ENCODE measurements around the gene GNA14.
"Not testable (repeated sequence)": the region's sequence is repeated elsewhere in the genome, so short reads cannot be mapped to it uniquely, and the experiment has no call there.

Gene GNA14

DNA sequence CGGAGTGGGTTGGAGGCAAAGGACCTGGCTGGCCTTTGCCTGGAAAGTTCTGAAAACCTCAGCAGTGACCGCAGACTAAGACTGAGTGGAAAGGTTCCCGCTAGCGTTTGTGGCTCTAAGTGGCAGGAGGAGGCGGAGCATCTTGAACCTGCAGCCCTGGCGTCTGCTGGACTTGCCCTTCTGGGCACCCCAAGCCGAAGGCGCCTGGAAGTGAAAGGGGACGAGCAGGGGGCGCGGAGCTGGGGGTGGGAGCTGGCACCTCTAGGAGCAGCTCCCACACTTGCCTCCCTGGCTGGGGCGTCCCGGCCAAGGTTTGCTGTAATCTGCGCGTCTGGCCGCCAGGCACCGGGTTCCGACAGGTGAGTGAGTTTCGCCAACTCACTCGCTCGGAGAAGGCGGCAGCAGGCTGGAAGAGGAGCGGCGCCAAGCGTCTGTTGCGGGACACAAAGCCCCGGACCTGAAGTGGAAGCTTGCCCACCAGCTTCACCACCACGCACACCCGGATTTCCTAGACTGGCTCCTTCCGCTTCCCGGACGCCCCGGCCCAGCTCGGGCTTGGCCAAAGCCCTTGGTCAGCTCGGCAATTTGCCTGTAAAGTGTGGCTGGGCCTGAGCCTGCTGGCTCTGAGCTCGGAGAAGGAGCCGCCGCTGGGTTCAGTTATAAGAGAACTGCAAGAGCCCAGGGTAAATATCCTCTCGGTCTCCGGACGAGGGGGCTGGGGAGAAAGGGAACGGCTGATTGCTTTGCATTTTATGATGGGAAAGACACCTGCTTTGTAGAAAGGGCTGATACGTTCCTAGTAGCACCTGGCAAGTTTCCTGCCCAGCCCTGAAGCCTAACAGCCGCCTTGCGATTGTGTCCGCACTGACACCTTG, at the start of gene GNA14:
TSS of gene GNA14 (minus strand) at position 89 of the 875 bp plus-strand sequence. CDS start 529 bp downstream, outside the sequence.
- no peak for DNase-seq (ENCODE audit: low read depth in 2 of 2)

DNA sequence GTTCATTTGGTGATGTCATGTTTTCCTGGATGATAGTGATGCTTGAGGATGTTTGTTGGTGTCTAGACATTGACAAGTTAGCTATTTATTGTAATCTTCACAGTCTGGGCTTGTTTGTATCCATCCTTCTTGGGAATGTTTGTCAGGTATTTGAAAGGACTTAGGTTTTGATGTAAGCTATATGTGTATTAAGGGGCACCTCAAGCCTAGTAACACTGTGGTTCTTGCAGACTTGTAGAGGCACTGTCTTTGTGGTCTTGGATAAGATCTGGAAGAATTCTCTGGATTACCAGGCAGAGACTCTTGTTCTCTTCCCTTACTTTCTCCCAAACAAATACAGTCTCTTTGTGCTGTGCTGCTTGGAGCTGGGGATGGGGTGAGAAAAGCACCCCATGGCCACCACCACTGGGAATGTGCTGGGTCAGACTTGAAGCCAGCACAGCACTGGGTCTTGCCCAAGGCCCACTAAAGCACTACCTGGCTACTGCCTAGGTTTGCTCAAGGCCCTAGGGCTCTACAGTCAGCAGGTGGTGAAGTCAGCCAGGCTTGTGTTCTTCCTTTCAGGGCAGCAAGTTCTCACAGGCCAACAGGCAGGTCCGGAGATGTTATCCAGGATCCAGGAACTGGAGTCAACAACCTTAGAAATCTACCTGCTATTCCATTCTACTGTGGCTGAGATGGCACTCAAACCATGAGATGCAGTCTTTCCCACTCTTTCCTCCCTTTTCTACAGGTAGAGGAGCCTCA, 49.3 kb upstream of the GNA14 start:
- no peak for DNase-seq (ENCODE audit: low read depth in 2 of 2)

DNA sequence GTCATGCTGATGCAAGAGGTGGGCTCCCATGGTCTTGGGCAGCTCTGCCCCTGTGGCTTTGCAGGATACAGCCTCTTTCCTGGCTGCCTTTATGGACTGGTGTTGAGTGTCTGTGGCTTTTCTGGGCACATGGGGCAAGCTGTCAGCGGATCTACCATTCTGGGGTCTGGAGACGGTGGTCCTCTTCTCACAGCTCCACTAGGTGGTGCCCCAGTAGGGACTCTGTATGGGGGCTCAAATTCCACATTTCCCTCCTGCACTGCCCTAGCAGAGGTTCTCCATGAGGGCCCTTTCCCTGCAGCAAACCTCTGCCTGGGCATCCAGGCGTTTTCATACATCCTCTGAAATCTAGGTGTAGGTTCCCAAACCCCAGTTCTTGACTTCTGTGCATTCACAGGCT, 42.6 kb upstream of the GNA14 start:
- not testable (repeated sequence) for DNase-seq (ENCODE audit: low read depth in 2 of 2)

DNA sequence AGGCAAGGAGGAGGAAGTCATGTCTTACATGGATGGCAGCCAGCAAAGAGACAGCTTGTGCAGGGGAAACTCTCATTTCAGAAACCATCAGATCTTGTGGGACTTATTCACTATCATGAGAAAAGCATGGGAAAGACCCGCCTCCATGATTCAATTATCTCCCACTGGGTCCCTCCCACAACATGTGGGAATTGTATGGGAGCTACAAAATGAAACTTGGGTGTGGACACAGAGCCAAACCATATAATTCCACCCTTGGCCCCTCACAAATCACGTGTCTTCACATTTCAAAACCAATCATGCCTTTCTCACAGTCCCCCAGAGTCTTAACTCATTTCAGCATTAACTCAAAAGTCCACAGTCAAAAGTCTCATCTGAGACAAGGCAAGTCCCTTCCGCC, 42.0 kb upstream of the GNA14 start:
- not testable (repeated sequence) for DNase-seq (ENCODE audit: low read depth in 2 of 2)

DNA sequence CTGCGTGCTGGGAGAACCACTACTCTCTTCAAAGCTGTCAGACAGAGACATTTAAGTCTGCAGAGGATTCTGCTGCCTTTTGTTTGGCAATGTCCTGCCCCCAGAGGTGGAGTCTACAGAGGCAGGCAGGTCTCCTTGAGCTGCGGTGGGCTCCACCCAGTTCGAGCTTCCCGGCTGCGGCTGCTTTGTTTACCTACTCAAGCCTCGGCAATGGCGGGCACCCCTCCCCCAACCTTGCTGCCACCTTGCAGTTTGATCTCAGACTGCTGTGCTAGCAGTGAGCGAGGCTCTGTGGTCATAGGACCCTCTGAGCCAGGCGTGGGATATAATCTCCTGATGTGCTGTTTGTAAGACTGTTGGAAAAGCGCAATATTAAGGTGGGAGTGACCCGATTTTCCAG, 39.6 kb upstream of the GNA14 start:
- DNase-seq (ENCODE audit: low read depth in 2 of 2): not testable (repeated sequence)

DNA sequence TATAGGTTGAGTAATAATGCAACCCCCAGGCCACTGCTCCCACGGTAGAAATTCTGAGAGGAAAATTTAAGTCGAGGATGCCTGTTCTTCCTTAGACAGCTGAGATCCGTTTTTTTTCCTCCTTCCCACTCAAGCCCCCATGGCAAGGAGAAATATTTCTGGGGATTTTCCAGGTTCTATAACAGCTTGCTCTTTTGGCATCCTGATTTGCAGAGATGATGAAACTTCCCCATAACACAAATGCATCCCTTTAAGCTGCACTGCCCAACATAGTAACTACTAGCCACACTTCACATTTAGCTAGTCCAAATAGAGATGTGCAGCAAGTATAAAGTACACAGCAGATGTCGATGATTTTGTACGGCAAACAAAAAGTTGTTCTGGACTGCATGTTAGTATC, 32.5 kb upstream of the GNA14 start:
- DNase-seq (ENCODE audit: low read depth in 2 of 2): no peak

DNA sequence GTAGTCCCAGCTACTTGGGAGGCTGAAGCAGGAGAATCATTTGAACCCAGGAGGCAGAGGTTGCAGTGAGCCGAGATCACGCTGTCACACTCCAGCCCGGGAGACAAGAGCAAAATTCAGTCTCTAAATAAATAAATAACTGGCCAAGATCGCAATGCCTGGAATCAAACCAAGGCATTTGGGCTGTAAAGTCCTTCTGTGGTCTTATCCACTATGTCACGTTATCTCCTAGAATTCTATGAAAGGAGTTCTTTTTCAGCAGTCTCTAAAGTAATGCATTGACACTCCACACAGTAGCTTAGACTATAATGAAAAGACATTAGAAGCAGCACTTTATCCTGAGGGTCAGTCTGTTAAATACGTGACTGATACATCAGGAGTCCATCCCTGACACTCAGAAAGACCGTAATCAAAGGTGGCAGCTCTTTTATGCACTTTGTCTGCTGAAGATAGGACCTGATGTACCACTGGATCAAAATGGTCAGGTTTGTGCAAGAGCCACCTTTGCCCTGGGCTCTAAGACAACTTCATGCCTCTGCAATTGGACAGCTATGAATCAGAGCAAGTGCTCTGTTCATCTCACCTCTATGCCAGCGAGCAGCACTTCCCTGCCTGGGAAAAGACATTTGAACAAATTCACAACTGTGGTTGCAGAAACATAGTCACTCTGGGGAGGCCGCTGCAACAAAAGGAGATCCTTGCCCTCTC, 31.7 kb upstream of the GNA14 start:
- DNase-seq (ENCODE audit: low read depth in 2 of 2): no peak

DNA sequence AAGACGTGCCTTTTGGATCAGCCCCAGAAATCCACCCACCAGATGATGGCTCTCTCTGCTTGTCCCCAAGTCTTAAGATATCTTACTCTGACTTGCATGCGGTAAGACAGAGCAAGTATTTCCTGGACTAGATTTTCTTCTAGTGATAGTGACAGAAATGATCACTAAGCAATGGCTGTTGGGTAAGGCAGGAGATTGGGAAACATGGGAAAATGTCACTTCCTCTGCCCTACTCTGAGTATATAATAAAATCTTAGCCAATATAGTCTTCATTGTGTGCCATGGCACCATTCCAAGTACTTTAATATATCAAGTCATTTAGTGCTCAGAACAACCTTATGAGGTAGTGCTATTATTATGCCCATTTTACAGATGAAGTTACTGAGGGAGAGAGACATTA, 31.0 kb upstream of the GNA14 start:
- no peak for DNase-seq (ENCODE audit: low read depth in 2 of 2)

DNA sequence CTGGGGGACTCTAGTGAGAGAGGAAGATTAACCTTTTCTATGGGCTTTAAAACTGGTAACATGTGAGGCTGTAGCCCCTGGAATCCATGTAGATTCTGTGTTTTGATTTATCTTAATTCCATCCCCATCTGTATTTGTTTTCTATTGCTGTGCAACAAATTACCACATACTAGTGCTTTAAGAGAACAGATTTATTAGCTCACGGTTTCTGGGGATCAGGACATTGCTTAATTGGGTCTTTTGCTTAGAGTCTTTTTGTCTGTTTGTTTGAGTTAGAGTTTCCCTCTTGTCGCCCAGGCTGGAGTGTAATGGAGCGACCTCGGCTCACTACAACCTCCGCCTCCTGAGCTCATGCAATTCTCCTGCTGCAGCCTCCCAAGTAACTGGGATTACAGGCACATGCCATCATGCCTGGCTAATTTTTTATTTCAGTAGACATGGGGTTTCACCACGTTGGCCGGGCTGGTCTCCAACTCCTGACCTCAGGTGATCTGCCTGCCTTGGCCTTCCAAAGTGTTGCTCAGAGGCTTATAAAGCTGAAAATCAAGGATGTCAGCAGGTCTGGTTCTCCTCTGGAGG, 29.9 kb upstream of the GNA14 start:
- DNase-seq (ENCODE audit: low read depth in 2 of 2): no peak

DNA sequence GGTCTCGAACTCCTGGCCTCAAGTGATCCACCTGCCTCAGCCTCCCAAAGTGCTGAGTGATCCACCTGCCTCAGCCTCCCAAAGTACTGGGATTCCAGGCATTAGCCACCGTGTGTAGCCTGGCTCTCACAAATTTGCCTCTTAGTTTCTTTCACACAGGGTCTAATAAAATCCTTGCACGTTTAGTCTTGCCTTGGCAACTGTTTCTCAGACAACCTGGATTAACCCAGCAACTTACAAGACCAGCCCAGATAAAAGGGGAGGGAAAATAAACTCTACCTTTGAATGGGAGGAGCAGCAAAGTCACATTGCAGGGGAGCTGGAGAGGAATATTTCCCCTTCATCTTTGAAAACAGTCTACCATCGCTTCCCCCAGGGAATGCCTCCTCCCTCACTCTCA, 29.3 kb upstream of the GNA14 start:
- no peak for DNase-seq (ENCODE audit: low read depth in 2 of 2)

DNA sequence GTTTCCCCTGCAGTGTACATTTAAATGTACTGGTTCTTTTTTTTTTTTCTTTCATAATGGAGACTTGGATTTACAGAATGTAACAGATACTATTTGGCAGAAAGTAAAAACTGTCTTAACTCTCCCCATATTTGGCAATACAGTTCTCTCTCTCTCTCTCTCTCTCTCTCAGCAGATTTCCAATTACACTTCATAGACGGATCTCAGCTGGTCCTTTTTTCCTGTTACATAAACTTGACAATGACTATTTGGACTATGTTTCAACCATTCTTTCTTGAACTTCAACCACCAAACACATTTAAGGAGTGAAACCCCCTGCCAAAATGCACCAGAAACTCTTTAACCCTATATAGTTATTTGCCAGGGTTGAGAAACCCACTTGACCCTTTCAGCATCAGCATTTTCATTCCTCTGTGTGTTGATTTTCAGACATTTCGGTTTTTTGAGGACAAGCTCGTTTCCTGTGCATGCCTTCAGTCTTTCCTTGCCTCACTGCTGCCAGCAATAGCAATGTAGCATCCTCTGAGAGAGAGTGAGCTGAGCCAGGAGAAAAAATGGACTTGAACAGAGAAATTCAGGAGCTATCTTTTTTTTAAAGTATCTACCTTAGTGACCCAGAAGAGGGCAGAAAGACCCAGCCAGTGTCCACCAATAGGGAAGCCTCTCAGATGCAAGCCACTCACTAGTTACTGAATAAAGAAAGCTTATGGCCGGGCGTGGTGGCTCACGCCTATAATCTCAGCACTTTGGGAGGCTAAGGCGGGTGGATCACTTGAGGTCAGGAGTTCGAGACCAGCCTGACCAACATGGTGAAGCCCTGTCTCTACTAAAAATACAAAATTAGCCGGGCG, 26.0 kb upstream of the GNA14 start:
- no peak for DNase-seq (ENCODE audit: low read depth in 2 of 2)

DNA sequence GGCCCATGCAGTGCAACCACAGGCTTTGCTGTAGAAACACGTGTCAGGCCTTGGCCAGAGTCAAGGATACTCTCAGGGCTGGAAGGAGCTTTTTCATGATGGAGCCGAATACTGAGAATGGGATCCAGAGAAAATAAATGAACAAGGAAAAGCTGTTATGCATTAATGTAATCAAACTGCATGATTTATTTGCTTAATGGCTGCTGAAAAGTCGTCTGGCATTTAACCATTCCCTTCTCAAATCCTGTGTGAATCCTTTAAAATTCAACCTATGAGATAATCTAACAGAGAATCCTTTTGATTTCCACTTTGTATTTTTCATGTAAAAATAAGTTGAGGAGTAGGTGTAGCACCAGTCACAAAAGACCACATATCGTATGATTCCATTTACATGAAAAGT, 24.1 kb upstream of the GNA14 start:
- no peak for DNase-seq (ENCODE audit: low read depth in 2 of 2)

DNA sequence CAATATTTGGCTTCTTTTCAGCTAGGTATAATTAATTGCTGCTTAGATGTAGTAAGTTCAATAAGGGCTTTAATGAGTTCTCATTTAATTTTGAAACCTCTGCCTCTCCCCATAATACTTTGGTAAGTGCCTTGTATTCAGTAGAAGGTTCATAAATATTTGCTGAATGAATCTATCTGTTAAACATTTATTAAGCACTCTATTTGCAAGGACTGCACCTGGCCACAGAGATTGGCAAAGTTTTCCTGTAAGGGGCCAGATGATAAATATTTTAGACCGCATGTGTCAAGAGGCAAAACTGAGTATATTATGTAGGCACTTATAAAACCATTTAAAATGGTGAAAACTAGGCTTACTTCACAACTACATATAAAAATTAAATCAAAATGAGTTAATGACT, 19.0 kb upstream of the GNA14 start:
- DNase-seq (ENCODE audit: low read depth in 2 of 2): no peak

DNA sequence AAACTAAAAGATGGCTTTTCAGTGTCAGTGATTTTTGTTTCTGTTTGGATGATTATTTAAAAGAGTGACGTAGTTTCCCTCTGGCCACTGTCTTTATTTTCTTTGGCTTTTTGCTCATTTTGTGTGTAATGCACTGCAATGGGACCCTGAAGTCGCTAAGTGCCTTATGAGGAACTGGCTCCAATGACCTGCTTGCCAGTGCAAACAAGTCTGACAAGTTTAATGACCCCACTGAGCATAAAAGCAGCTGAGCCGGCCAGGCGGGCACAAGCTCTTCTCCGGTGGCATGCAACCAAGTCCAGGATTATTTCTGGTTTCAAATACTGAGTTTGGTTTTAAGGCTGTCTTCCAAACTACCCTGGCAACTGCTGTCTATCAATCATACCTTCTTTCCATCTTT, 15.6 kb upstream of the GNA14 start:
- DNase-seq (ENCODE audit: low read depth in 2 of 2): no peak

DNA sequence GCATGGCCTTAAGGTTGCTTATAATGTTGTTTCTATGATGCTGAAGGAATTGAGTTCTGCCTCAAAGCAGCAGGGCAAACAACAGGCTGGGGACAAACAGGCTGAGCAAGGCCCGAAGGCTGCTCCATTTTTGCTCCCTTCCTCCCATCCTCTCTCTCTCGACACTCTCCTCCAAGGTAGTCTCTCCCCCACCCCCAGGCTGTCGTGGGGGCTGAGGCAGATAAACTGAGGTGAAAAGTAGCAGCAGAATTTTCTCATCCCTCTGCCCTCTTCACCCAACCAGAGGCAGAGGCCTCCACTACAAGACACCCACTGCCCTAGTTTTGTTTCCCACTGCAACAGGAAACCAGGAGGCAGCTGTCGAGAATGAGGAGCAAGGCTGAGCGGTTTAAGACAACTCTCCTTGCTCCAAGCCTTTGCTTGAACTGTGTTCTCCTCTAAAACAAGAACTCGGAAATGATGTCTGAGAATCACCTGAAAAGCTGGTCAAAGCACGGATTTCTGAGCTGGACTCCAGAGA, 13.5 kb upstream of the GNA14 start:
- no peak for DNase-seq (ENCODE audit: low read depth in 2 of 2)

DNA sequence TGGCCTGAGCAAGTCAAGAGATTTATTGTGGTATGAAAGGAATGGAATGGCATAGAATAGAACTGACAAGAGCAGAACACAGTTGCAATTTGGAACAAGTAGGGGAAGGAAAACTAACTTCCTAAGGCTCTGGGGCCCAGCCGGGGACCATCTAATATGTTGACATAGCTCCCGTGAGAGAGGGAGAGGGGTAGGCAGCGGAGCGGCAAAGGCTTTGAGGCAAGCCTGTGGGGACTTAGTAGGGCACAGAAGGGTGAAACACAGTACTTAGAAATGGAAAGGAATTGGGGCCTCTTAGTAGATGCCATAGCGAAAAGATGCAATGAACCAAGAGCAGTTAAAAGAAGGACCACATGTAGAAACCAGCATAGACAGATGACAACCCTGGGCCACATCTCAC, 11.8 kb upstream of the GNA14 start:
- no peak for DNase-seq (ENCODE audit: low read depth in 2 of 2)

DNA sequence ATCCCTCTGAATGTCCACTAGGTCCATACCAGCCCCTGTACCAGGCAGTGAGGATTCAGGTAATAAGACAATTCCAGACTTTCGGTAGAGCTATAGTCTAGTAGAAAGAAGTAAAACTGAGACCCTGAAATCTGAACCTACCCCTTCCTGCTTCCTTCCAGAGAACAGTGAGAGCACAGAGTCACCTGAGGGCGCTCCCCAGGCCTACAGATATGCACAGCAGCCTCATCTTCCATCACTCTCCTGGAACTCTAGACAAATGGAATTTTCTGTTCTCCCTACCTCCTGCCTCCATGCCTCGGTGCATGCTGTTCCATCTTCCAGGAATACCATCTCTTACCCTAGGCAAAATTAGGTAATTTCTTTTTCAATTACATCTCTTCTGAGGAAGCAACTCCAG, 3.1 kb upstream of the GNA14 start:
- DNase-seq (ENCODE audit: low read depth in 2 of 2): no peak

DNA sequence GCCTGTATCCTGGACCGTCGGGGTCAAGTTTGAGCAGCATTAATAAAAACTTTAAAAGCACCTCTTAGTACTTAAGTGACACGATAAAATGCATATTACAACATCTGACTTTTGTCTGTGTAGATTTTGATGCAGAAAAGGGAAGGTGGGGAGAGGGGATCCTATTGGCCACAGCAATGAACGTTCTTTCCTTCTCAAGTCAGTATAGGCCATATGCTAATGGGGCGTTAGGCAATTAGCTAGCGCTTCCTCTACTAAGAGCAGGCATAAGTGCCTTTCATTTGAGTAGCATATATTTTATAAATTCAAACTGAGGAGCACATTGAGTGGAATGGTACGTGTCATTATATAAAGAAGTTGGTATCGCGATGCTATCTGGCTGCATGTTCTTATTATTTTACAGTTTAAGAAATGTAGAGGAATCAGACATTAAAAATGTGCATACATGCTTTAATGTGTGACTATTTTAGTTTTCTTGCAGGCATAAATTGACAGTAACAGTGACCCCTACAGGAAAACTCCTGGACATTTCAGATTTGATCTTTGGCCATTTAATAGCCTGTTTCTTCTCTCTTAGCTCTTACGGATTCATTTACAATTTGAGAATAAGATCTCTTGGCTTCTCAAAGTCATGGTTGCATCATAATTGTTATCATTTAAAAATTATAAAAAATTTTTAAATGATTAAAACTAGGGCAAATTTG, 1.1 kb upstream of the GNA14 start:
- no peak for DNase-seq (ENCODE audit: low read depth in 2 of 2)

DNA sequence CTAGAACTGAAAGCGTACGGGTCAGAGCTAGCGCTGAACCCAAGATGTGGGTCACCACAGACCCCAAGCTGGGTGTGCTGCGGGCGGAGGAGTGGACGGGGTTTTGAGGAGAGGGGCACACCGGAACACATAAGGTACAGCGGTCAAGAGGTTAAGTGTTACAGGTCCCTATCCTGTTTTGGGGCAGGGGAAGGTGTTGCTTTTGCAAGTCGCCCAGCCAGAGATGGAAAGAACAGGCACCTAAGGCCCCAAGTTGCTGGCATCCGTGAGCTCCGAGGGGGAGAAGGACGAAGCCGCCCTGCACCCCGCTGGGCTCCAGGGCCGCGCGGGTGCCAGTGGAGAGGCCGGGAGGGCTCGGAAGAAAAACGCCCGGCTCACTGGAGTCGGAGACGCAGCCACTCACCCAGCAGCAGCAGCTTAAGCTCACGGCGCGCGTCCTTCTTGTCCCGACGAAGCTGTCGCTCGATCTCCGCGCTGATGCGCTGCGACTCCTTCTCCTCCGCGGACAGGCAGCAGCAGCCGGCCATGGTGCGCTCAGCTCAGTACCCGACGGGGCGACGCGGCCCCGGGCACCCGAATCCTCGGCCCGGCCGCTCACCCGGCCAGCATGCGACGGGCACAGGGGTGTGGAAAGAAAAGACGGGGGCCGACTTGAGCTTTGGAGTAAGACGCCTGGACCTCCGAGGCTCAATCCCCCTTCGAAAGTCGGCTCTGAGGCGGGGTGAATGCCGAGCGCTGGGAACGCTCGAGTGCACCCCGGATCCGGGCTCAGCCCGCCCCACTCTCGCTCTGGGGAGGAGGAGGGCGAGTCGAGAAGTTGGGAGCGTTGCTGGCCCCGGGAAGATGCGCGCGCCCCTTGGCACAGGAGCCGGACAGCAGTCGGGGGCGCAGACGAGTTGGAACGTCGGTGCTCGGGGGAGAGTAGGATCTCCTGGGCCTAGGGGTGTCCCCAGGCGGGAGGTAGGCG, 572 bp downstream of the GNA14 start:
- no peak for DNase-seq (ENCODE audit: low read depth in 2 of 2)
